Activated naive CD8-positive, alpha-beta T cell treated with anti-CD3 and anti-CD28 coated beads, Interleukin-2, amount 10 ng/mL, durations not matched to agents 7 days and 5 days (primary cell): ENCODE data around the gene PPBP. TPM values are rescaled to one million over a fixed set of nuclear protein-coding genes. Genes with fewer than 3 reads are reported as not detected.
"Not testable (repeated sequence)": the region's sequence is repeated elsewhere in the genome, so short reads cannot be mapped to it uniquely, and the experiment has no call there.

ENCODE experiments used
- ATAC-seq: fragments of 150-1000 bp; cut with Tn5 transposase; one replicate; pipeline ENCODE4 v1.10.0; 2021; ENCODE audit warnings: low read depth, moderate library complexity
- POLR2A ChIA-PET: fragments of 350-600 bp; sonication (Branson Sonifier 250); formaldehyde crosslinking; loops from one replicate; lab custom pipeline; 2021; ENCODE audit warnings: antibody characterized with exemption; lab: Charles Lee
- DNase-seq: peaks from one replicate; pipeline ENCODE4 v3.0.0; 2021
- H3K27ac Mint-ChIP-seq: one replicate; pipeline ENCODE4 v1.8.0; 2022; ENCODE audit warnings: mild to moderate bottlenecking, mixed read lengths
- H3K27me3 Mint-ChIP-seq: one replicate; pipeline ENCODE4 v1.8.0; 2022; ENCODE audit warnings: mild to moderate bottlenecking, moderate library complexity, mixed read lengths
- H3K36me3 Mint-ChIP-seq: one replicate; pipeline ENCODE4 v1.8.0; 2021; ENCODE audit warnings: mild to moderate bottlenecking, mixed read lengths
- H3K4me1 Mint-ChIP-seq: one replicate; pipeline ENCODE4 v1.8.0; 2021; ENCODE audit warnings: mixed read lengths
- H3K4me3 Mint-ChIP-seq: one replicate; pipeline ENCODE4 v1.8.0; 2022; ENCODE audit warnings: mild to moderate bottlenecking, moderate library complexity, mixed read lengths
- H3K9me3 Mint-ChIP-seq: one replicate; pipeline ENCODE4 v1.8.0; 2021; ENCODE audit warnings: mixed read lengths
- total RNA-seq, 2 experiments: library from RNA; stranded (reverse); gene quantifications; one replicate each; pipeline ENCODE4 v1.2.3, GENCODE V29; 2021

PPBP gene
- total RNA-seq, 2 experiments from 2014 or later = not detected

GRCh38 chr4:73984736-73985527 lies 3.1 kb downstream of the PPBP start:
- Mint-ChIP-seq H3K27me3 (peaks cover 5% of the 10 kb centered on the region), H3K36me3 (no peaks in the 10 kb centered on the region), H3K4me3 (no peak overlapping the region), H3K9me3 (no peaks in the 10 kb centered on the region), H3K27ac (no peak overlapping the region), H3K4me1 (no peaks in the 10 kb centered on the region)
- ATAC-seq = no peak
- POLR2A ChIA-PET = no interaction called here
- no peak for DNase-seq

- POLR2A ChIA-PET, H3K27me3 Mint-ChIP-seq, H3K9me3 Mint-ChIP-seq, H3K4me3 Mint-ChIP-seq, ATAC-seq, DNase-seq, H3K4me1 Mint-ChIP-seq, H3K27ac Mint-ChIP-seq, H3K36me3 Mint-ChIP-seq: not testable (repeated sequence)
These were observed 6.8 kb downstream of the PPBP start for GRCh38 chr4:73981175-73981574.

- no peaks in the 10 kb centered on the region for H3K9me3 Mint-ChIP-seq
- ATAC-seq (no peak), DNase-seq (no peak)
- no peak overlapping the region for H3K27ac Mint-ChIP-seq
- H3K27me3 Mint-ChIP-seq = peaks cover 5% of the 10 kb centered on the region
- no peak overlapping the region for H3K4me3 Mint-ChIP-seq
- H3K4me1 Mint-ChIP-seq = no peaks in the 10 kb centered on the region
- H3K36me3 Mint-ChIP-seq = no peaks in the 10 kb centered on the region
- POLR2A ChIA-PET = no interaction called here
These were observed 8.5 kb downstream of the PPBP start for GRCh38 chr4:73979407-73979957.

- Mint-ChIP-seq H3K27ac (no peak overlapping the region), H3K36me3 (no peaks in the 10 kb centered on the region), H3K4me3 (no peak overlapping the region), H3K4me1 (no peaks in the 10 kb centered on the region), H3K9me3 (no peaks in the 10 kb centered on the region), H3K27me3 (peaks cover 5% of the 10 kb centered on the region)
- DNase-seq (no peak), ATAC-seq (no peak)
- POLR2A ChIA-PET = no interaction called here
These were observed 9.1 kb downstream of the PPBP start for GRCh38 chr4:73978886-73979285.

GRCh38 chr4:73976716-73977115 lies 11.3 kb downstream of the PPBP start:
- Mint-ChIP-seq H3K4me3 (no peak overlapping the region), H3K4me1 (no peaks in the 10 kb centered on the region), H3K27me3 (no peaks in the 10 kb centered on the region)

GRCh38 chr4:73976217-73976616 lies 11.8 kb downstream of the PPBP start:
- Mint-ChIP-seq H3K4me3 (no peak overlapping the region), H3K4me1 (no peaks in the 10 kb centered on the region), H3K9me3 (peaks cover 3% of the 10 kb centered on the region), H3K27me3 (no peaks in the 10 kb centered on the region), H3K27ac (no peak overlapping the region), H3K36me3 (no peaks in the 10 kb centered on the region)
- POLR2A ChIA-PET = no interaction called here
- ATAC-seq (no peak), DNase-seq (no peak)

More at GRCh38 chr4:73976716-73977115, 11.3 kb downstream of the PPBP start:
- POLR2A ChIA-PET = no interaction called here
- Mint-ChIP-seq H3K27ac (no peak overlapping the region), H3K36me3 (no peaks in the 10 kb centered on the region), H3K9me3 (no peaks in the 10 kb centered on the region)
- no peak for ATAC-seq
- DNase-seq = no peak

- no peak overlapping the region for H3K4me3 Mint-ChIP-seq
- ATAC-seq = no peak
- POLR2A ChIA-PET = no interaction called here
- no peak for DNase-seq
- no peaks in the 10 kb centered on the region for H3K27me3 Mint-ChIP-seq
- H3K4me1 Mint-ChIP-seq = no peaks in the 10 kb centered on the region
- H3K9me3 Mint-ChIP-seq = peaks cover 3% of the 10 kb centered on the region
- H3K36me3 Mint-ChIP-seq = no peaks in the 10 kb centered on the region
- no peak overlapping the region for H3K27ac Mint-ChIP-seq
These were observed 13.6 kb downstream of the PPBP start for GRCh38 chr4:73974352-73974751.

GRCh38 chr4:73970945-73971344 lies 17.0 kb downstream of the PPBP start:
- no peaks in the 10 kb centered on the region for H3K36me3 Mint-ChIP-seq
- no peak overlapping the region for H3K27ac Mint-ChIP-seq
- DNase-seq (no peak), ATAC-seq (no peak)
- peaks cover 3% of the 10 kb centered on the region for H3K9me3 Mint-ChIP-seq
- no peaks in the 10 kb centered on the region for H3K27me3 Mint-ChIP-seq
- POLR2A ChIA-PET = no interaction called here
- H3K4me1 Mint-ChIP-seq = no peaks in the 10 kb centered on the region
- no peak overlapping the region for H3K4me3 Mint-ChIP-seq

GRCh38 chr4:73970011-73970410 lies 18.0 kb downstream of the PPBP start:
- no peak for ATAC-seq
- POLR2A ChIA-PET = no interaction called here
- Mint-ChIP-seq H3K36me3 (no peaks in the 10 kb centered on the region), H3K4me1 (no peaks in the 10 kb centered on the region), H3K9me3 (peaks cover 3% of the 10 kb centered on the region), H3K27me3 (no peaks in the 10 kb centered on the region), H3K27ac (no peak overlapping the region), H3K4me3 (no peak overlapping the region)
- no peak for DNase-seq

GRCh38 chr4:73967866-73968265 lies 20.1 kb downstream of the PPBP start:
- Mint-ChIP-seq H3K4me3 (no peak overlapping the region), H3K27me3 (no peaks in the 10 kb centered on the region), H3K4me1 (no peaks in the 10 kb centered on the region), H3K36me3 (no peaks in the 10 kb centered on the region), H3K9me3 (peaks cover 4% of the 10 kb centered on the region), H3K27ac (no peak overlapping the region)
- POLR2A ChIA-PET = no interaction called here
- no peak for DNase-seq
- no peak for ATAC-seq

GRCh38 chr4:73964862-73965611 lies 23.0 kb downstream of the PPBP start:
- H3K27me3 Mint-ChIP-seq = no peaks in the 10 kb centered on the region
- no peak overlapping the region for H3K4me3 Mint-ChIP-seq
- POLR2A ChIA-PET = no interaction called here
- H3K4me1 Mint-ChIP-seq = no peaks in the 10 kb centered on the region
- H3K36me3 Mint-ChIP-seq = no peaks in the 10 kb centered on the region
- H3K27ac Mint-ChIP-seq = no peak overlapping the region
- no peak for DNase-seq
- ATAC-seq = no peak
- peaks cover 4% of the 10 kb centered on the region for H3K9me3 Mint-ChIP-seq

- DNase-seq (no peak), ATAC-seq (no peak)
- Mint-ChIP-seq H3K4me1 (no peaks in the 10 kb centered on the region), H3K27ac (no peak overlapping the region), H3K4me3 (no peak overlapping the region), H3K36me3 (no peaks in the 10 kb centered on the region), H3K9me3 (peaks cover 4% of the 10 kb centered on the region), H3K27me3 (no peaks in the 10 kb centered on the region)
- POLR2A ChIA-PET = no interaction called here
These were observed 25.3 kb downstream of the PPBP start for GRCh38 chr4:73962724-73963123.

- H3K27me3 Mint-ChIP-seq, H3K36me3 Mint-ChIP-seq, POLR2A ChIA-PET, ATAC-seq, H3K27ac Mint-ChIP-seq, H3K9me3 Mint-ChIP-seq, H3K4me1 Mint-ChIP-seq, DNase-seq, H3K4me3 Mint-ChIP-seq: not testable (repeated sequence)
These were observed 28.9 kb downstream of the PPBP start for GRCh38 chr4:73959041-73959440.

GRCh38 chr4:73952352-73952751 lies 35.6 kb downstream of the PPBP start:
- Mint-ChIP-seq H3K36me3 (no peaks in the 10 kb centered on the region), H3K4me1 (no peaks in the 10 kb centered on the region), H3K27me3 (no peaks in the 10 kb centered on the region), H3K9me3 (peaks cover 4% of the 10 kb centered on the region), H3K4me3 (no peak overlapping the region), H3K27ac (no peak overlapping the region)
- no peak for DNase-seq
- POLR2A ChIA-PET = no interaction called here
- ATAC-seq = no peak
